Adrenal gland (tissue), 5 donors: Measurements from ENCODE around the gene LARP1.

ENCODE experiments used
- POLR2A ChIP-seq, 2 donors: fragments of 450-650 bp; IDR thresholded peaks; one replicate each; pipeline ENCODE4 v1.6.1; 2017; ENCODE audit warnings: antibody characterized with exemption in 2 of 2, mild to moderate bottlenecking in 2 of 2, moderate library complexity in 1 of 2
- TF ChIP-seq, protein P1 (sequence below), 6 experiments: fragments of 450-650 bp in 4 of 6; fragments of 200-600 bp in 2 of 6; sonication (generic) in 1 of 6; IDR thresholded peaks; 1 replicate in 5 of 6; 2 replicates in 1 of 6; pipeline versions ENCODE4 v1.5.1 to v1.8.0; 2016 to 2021; ENCODE audit warnings: antibody characterized with exemption in 6 of 6, mild to moderate bottlenecking in 2 of 6, moderate library complexity in 1 of 6
- donor health status: DM: no; HTN: no; CAD: no.

DNA sequence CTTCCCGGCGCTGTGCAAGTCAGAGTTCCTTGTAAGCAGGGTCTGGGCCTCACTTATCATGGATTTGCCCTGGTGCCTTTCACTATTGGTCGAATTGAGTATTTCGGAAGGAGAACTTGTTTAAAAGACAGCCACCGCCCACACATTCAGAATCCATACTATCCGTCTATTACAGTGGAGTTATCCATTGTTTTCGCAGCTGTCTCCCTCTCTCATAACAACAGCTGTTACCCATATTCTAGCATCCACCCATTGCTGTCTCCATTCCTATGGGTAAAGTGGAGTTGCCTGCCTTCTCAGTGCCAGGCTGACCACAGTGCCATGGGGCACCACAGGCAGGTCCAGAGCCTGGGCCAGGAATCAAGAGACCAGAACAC, 75.0 kb downstream of the LARP1 start:
- no peak for TF ChIP-seq POLR2A (IDR thresholded peaks at IDR 0.05)
- TF ChIP-seq, protein P1, sequence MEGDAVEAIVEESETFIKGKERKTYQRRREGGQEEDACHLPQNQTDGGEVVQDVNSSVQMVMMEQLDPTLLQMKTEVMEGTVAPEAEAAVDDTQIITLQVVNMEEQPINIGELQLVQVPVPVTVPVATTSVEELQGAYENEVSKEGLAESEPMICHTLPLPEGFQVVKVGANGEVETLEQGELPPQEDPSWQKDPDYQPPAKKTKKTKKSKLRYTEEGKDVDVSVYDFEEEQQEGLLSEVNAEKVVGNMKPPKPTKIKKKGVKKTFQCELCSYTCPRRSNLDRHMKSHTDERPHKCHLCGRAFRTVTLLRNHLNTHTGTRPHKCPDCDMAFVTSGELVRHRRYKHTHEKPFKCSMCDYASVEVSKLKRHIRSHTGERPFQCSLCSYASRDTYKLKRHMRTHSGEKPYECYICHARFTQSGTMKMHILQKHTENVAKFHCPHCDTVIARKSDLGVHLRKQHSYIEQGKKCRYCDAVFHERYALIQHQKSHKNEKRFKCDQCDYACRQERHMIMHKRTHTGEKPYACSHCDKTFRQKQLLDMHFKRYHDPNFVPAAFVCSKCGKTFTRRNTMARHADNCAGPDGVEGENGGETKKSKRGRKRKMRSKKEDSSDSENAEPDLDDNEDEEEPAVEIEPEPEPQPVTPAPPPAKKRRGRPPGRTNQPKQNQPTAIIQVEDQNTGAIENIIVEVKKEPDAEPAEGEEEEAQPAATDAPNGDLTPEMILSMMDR (IDR thresholded peaks at IDR 0.05), result no peak
